ENCODE results near the gene PRIM1.
"Not testable (repeated sequence)": the region's sequence is repeated elsewhere in the genome, so short reads cannot be mapped to it uniquely, and the experiment has no call there.

The PRIM1 gene

GRCh38 chr12:56763753-56764657 is 11.9 kb upstream of the PRIM1 start:
- no peaks in the 10 kb centered on the region for H3K27me3 ChIP-seq
- H3K36me3 ChIP-seq, result no peaks in the 10 kb centered on the region
- TF ChIP-seq CTCF (IDR thresholded peaks at IDR 0.05; ENCODE audit: low read depth, low read length), result no peak
- no peaks in the 10 kb centered on the region; the same call in 1 of the 2 replicates for H3K9me3 ChIP-seq
- H3K4me3 ChIP-seq (ENCODE audit: low read depth, low read length), result no peak overlapping the region
- no peak for DNase-seq
- H3K4me1 ChIP-seq, result no peaks in the 10 kb centered on the region

DNA sequence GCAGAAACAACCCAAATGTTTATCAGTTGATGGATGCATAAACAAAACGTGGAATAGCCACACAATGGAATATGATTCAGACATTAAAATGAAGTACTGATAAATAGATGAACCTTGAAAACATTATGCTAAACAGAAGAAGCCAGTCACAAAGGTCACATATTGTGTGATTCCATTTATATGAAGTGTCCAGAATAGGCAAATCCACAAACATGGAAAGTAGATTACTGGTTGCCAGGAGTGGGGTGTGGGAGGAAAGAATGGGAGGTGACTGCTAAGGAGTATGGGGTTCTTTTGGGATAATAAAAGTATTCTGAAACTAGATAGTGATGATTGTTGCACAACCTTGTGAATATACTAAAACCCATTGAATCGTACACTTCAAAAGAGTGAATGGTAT is 9.7 kb upstream of the PRIM1 start:
- Histone ChIP-seq H3K27me3 (no peaks in the 10 kb centered on the region), H3K9me3 (no peaks in the 10 kb centered on the region; the same call in 1 of the 2 replicates), H3K36me3 (no peaks in the 10 kb centered on the region), H3K4me3 (ENCODE audit: low read depth, low read length) (no peak overlapping the region), H3K4me1 (no peaks in the 10 kb centered on the region)
- no peak for TF ChIP-seq CTCF (IDR thresholded peaks at IDR 0.05; ENCODE audit: low read depth, low read length)
- DNase-seq, result no peak

- Histone ChIP-seq H3K27me3 (no peaks in the 10 kb centered on the region), H3K36me3 (no peaks in the 10 kb centered on the region), H3K4me3 (ENCODE audit: low read depth, low read length) (no peak overlapping the region), H3K9me3 (no peaks in the 10 kb centered on the region; the same call in 1 of the 2 replicates), H3K4me1 (no peaks in the 10 kb centered on the region)
- TF ChIP-seq CTCF (IDR thresholded peaks at IDR 0.05; ENCODE audit: low read depth, low read length), result no peak
- DNase-seq, result no peak
These were observed 8.3 kb upstream of the PRIM1 start for GRCh38 chr12:56760460-56760859.

DNA sequence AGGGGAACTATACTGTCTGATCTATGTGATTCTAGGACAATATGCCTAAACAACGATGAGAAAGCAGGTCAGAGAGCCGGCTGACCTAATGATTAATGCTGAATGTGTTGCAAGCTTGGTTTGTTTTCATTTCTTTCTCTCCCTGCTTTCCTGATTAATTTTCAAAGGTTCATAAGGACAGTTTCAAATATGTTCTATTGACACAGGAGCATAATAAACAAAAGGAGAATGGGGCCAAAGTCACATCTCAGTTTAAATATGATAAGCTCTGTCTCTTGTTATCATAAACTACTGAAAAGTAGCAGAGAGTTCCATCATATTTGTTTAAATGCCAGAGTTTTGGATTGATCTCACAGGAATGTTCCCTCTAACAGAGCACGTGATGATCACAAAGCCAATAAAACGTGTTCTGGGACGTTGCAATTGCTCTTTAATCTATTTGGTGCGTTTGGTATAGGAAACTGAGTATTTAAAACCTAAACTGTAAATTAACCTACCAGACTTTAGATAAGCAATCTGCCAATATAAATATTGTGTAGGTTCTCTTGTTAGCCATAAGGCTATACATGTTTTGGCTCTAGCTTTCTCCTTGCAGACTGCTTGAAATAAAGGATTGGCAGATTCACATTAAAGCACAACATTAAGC is 7.3 kb upstream of the PRIM1 start:
- no peak for DNase-seq
- H3K4me3 ChIP-seq (ENCODE audit: low read depth, low read length), result no peak overlapping the region
- H3K36me3 ChIP-seq, result no peaks in the 10 kb centered on the region
- H3K4me1 ChIP-seq, result no peaks in the 10 kb centered on the region
- no peaks in the 10 kb centered on the region for H3K27me3 ChIP-seq
- TF ChIP-seq CTCF (IDR thresholded peaks at IDR 0.05; ENCODE audit: low read depth, low read length), result no peak
- H3K9me3 ChIP-seq, result no peaks in the 10 kb centered on the region; the same call in 1 of the 2 replicates

- no peak for DNase-seq
- Histone ChIP-seq H3K4me1 (no peaks in the 10 kb centered on the region), H3K36me3 (no peaks in the 10 kb centered on the region), H3K4me3 (ENCODE audit: low read depth, low read length) (no peak overlapping the region), H3K9me3 (no peaks in the 10 kb centered on the region; the same call in 1 of the 2 replicates), H3K27me3 (no peaks in the 10 kb centered on the region)
- TF ChIP-seq CTCF (IDR thresholded peaks at IDR 0.05; ENCODE audit: low read depth, low read length), result no peak
These were observed 6.7 kb upstream of the PRIM1 start for GRCh38 chr12:56758728-56759262.

GRCh38 chr12:56757971-56758370 is 5.8 kb upstream of the PRIM1 start:
- not testable (repeated sequence) for H3K4me1 ChIP-seq; H3K4me3 ChIP-seq (ENCODE audit: low read depth, low read length); H3K36me3 ChIP-seq; H3K9me3 ChIP-seq; H3K27me3 ChIP-seq; DNase-seq

Measured in BE2C (cell line).